HG03103 (cell line): ENCODE measurements around the gene PPIA.
A peak's percentile ranks its signal among the peaks of the same experiment; 100 is the strongest.

Source experiments
- ATAC-seq: cut with Tn5 transposase; IDR thresholded peaks from one replicate; pipeline ENCODE4 v1.9.1; 2021; ENCODE audit warnings: low read depth; ENCODE audit not compliant: unreplicated experiment

The PPIA gene

DNA sequence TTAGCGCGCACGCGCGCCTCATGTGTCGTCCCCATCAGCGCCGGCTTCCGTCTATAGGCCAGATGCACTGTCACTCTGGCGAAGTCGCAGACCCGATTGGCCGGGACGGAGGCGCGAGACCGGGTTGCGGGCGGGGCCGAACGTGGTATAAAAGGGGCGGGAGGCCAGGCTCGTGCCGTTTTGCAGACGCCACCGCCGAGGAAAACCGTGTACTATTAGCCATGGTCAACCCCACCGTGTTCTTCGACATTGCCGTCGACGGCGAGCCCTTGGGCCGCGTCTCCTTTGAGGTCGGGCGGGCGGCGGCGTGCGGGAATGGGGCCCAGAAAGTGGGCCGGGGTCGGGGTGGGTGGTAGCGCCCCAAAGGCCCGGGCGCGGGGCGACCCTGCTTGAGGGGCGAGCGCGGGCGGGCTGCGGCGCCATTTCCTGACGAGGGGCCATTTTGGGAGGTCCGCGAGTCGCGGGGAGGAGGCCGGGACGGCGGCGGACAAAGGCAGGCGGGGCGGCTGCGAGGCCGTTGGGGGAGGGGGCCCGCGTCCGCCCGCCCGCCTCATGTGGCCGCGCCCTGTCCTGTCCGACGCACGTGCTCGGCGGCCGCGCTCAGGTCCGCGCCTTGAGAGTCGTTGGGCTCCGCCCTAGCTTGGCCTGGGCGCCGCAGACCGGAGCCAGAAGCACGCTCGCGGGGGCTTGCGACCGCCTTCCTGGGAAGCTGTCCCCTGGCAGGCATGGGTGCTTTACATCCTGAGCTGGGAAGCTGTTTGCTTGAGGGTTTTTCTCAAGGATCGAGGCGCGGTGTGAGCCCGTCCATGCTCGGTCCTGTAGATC is at the start of gene PPIA:
Gene PPIA, plus strand, starts transcription at position 178 of the 825 bp plus-strand sequence. Its CDS starts 44 bp downstream, at position 222.
- ATAC-seq: peak; percentile 76

DNA sequence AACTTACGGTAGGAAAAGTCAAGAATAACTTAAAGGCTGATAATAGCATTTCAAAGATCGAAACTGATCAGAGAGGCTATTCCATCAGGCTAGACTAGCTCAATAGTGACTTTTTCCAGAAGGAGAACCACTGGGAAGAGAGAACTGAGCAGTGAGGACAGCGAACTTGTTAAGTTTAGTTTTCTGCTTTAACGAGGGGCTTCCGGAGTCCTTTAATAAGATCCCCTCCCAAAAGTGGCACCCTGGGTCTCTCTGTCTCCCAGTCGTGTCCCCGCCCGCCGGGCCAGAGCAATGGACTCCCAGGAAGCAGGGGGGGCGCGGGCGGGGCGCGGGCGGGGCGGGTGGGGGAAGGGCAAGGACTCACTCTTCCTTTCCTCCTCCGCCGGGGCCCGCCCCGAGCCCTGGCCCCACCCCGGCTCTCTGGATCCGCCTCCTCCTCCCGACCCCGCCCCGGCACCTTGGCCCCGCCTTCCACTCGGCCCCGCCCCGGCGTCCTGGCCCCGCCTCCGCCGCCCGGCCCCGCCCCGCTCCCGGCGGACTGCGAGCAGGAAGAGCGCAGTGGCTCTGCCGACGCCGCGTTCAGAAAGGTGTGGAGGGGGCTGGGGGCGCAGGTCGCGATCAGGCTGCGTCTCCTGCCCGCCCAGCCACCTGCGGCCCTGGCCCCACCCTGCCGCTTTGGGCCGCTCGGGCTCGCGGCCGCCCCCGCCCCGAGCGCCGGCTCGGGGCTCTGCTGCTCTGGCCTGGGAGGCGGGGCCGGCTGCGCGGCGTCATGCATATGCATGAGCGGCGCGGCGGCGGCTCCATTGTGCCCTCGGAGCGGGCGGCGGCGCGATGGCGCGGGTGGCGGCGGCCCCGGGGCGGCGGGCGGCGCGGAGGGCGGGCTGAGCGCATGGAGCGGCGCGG is 48.2 kb upstream of the PPIA start, which contains the start of gene ZMIZ2:
Gene ZMIZ2, plus strand, starts transcription at position 803 of the 903 bp plus-strand sequence. CDS start 7,403 bp downstream, outside the sequence.
- peak; percentile 61 for ATAC-seq

- ATAC-seq: peak; percentile 3
These were observed 47.3 kb upstream of the PPIA start for GRCh38 chr7:44748948-44749731.

- no peak for ATAC-seq
These were observed 46.5 kb upstream of the PPIA start for GRCh38 chr7:44749992-44750391.

DNA sequence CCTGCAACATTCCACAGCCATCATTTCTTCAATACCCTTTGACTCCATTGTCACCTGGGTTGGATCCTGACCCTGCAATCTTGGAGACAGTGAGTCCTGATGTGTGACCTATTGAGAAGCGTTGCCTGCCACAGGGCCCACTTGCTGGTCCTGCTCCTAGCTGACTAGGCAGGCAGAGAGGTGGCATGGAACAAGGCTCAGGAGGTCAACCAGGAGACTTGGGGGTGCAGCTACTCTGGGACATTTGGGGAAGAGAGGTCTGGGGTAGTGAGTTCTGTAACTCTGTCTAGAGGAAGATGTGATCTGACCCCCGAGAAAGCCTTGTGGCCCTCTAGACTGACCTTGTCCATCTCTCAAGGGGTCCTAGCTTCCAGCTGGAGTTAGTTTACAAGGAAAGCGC is 46.1 kb upstream of the PPIA start:
- ATAC-seq: no peak

DNA sequence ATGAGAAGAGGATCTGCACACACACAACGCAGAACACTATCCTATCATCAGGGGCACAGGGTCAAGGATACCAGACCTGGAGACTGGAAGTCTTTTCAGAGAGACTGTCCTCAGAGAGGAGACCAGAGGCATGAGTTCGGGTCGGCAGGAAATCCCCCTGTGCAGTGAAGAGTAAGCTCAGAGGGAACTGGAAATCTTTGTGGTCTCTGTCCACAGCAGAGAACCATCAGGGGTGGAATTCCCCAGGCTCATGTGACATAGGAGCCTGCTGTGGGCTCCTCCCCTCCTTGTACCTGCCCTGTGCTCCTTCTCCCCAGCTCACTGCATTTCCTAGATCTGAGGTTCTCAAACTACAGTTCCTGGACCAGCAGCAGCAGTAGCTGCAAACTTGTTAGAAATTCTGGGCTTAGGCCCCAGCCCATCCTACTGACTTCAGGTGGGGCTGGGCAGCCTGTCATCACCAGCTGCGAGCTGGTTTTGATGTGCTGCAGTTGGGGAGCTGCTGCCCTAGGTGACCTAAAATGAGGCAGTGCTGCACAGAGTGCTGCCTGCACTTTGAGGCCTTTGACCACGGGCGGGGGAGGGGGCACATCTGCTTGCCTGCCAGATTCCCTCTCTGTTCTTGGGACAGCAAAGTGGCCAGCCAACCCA is 45.4 kb upstream of the PPIA start:
- peak; percentile 40 for ATAC-seq

DNA sequence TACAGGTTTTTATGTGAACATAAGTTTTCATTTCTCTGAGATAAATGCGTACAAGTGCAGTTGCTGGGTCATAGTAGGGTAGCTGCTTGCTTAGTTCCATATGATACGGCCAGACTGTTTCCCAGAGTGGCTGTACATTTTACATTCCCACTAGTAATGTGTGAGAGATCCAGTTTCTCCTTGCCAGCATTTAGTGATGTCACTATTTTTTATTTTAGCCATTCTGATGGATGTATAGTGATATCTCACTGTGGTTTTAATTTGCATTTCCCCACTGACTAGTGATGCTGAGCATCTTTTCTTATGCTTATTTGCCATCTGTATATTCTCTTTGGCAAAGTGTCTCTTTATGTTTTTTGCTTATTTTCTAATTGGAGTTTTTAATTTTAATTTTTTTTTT is 43.7 kb upstream of the PPIA start:
- ATAC-seq: no peak

DNA sequence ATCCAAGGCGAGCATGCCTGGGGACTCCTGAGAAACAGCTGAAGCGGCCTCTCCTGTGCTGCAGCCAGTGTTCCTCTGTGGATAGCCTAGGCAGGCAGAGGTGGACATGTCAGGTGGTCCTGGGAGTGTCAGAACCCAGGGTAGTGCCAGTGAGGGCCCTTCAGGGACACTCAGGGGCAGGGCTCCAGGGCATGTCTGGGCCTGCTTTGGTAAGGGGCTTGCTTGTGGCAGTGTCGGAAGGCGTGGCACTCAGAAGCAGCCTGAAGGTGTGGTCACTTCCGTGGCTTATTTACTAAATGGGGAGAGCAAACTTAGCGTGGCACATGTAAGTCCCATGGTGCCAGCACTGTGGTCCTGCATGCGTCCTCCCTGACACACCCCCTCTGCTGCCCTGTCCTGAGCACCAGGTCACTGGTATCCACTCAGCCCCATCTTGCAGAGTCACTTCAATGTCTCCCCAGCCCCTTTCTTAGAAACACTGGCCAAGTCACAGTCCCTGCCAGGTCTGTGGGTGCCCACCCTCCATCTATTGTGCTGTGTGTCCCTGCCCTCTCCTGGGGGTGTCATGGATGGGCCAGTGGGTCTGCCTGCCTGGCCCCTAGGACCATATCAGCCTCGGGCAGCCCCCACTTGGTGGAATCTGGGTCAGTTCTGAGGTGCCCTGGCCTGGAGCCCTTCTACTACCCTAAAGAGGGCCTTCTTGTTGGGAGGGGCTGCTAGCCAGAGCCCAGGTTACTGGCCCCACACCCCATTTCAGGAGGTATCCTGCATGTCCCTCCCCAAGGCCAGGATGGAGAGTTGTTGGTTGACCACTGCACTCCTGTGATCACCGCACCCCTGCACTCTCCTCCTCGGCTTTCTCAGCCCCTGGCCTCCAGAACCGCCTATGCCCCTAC is 41.4 kb upstream of the PPIA start:
- ATAC-seq: no peak

DNA sequence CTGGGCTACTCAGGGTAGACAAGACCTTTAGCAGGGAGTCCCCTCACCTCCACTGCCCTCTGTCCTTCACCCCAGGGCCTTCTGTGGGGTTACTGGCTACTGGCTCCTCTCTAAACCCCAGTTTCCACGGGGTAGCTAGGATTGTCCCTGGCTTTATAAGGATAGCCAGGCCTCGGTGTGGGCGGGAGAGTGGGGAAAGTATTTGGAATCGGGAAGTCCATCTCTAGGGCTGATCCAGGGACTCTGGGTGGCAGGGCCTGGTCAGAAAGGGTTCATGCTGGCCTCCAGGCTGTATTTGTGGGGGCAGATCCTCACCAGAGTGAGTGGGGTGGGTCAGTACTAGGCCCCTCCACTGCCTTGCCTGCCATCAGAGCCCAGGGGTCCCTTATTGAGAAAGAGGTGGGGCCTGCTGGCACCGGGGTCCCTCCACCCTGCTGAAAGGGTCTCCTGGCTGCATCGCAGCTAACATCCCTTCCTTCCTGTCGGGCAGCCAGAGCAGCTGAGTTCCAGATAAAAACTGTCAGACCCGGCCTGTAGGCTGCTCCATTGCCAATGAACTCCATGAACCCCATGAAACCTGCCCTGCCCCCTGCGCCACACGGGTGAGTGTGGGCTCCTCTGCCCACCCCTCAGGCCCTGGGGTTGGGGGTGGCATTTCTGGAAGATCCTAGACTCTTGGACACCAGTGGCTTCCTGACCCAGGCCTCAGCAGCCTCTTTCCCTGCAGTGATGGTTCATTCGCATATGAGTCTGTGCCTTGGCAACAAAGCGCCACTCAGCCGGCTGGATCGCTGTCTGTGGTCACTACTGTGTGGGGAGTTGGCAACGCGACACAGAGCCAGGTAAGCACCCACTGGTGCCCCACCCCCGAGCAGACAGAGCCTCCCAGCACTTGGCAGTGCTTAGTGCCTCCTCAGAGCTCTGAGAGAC is 40.5 kb upstream of the PPIA start:
- no peak for ATAC-seq

DNA sequence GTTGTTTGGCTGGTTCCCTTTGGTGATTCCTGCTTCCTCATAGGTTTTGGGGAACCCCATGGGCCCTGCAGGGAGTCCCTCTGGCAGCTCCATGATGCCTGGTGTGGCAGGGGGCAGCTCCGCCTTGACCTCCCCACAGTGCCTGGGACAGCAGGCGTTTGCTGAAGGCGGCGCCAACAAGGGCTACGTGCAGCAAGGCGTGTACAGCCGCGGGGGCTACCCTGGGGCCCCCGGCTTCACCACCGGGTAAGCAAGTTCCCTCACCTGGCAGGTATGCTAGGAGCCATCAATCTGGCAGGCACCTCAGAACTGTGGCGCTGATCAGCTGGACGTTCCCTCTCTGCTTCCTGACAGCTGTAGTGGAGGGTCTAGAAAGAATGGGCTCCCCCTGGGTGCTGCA is 39.6 kb upstream of the PPIA start:
- ATAC-seq: no peak

DNA sequence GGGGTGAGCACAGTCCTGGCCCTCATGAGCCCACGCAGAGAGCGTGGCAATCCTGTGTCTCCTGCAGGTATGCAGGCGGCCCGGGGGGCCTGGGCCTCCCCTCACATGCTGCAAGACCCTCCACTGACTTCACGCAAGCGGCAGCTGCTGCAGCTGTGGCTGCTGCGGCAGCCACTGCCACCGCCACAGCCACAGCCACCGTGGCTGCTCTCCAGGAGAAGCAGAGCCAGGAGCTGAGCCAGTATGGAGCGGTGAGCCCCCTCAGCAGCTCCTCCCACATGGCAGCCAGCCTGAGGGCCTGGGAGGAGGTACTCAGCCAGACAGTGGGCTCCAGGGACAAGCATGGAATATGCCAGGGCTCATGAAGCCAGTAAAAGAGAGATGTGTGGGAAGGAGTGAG is 39.2 kb upstream of the PPIA start:
- no peak for ATAC-seq

GRCh38 chr7:44757739-44758138 is 38.7 kb upstream of the PPIA start:
- no peak for ATAC-seq

- ATAC-seq: no peak
These were observed 37.2 kb upstream of the PPIA start for GRCh38 chr7:44759246-44759645.

DNA sequence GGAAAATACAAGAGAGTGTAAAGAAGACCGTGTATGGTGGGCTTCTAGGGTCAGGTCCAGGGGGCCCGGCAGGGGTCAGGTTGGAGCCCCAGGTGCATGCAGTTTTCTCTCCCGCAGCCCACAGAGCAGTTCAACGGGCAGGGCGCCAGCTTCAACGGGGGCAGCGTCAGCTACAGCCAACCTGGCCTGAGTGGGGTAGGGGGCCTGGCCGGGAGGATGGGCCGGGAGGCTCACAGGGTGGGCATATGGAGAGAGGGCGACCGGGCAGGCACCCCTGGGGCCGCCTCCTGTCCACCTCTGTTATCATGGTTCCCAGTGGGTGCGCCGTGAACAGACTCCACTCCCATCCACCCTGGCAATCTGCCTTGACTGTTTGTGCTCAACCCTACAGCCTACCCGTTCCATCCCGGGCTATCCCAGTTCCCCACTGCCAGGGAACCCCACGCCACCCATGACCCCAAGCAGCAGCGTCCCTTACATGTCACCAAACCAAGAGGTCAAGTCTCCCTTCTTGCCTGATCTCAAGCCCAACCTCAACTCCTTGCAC is 36.4 kb upstream of the PPIA start:
- ATAC-seq: no peak

- no peak for ATAC-seq
These were observed 35.0 kb upstream of the PPIA start for GRCh38 chr7:44761207-44762161.

DNA sequence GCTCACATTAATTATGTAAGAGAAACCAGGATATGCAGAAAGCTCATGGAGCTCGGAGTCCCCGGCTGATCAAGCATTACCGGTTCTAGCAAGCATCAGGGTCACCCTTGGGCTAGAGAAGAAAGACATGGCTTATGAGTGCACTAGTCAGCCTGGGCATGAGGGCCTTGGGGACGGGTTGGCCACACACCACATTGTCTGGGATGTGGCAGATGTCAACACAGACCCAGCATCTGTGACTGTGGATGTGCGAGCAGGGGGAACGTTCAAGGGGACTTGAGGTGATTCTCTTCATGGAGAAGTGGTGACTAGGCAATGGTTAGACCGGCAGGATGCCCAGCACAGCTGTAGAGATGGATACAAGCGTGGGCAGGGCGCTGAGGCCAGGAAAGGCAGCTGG is 34.2 kb upstream of the PPIA start:
- ATAC-seq: no peak
